NB4 (cell line): ENCODE results near the gene CLDN17.

Experiments used
- CTCF ChIP-seq: IDR thresholded peaks from one replicate; pipeline ENCODE4 v1.5.1; 2012; ENCODE audit warnings: low read depth, low read length
- MAX ChIP-seq: IDR thresholded peaks from 2 replicates; pipeline ENCODE4 v1.6.1; 2011; ENCODE audit warnings: low read depth, low read length
- POLR2A ChIP-seq: IDR thresholded peaks from 2 replicates; pipeline ENCODE4 v1.6.1; 2011; ENCODE audit warnings: mild to moderate bottlenecking; ENCODE audit not compliant: insufficient read length; ENCODE audit errors: extremely low read depth

GRCh38 chr21:30209601-30210000 lies 43.0 kb upstream of the CLDN17 start:
- TF ChIP-seq POLR2A = no peak
- no peak for TF ChIP-seq CTCF
- no peak for TF ChIP-seq MAX
